BLaER1 treated with 17β-estradiol and CSF1 and Interleukin-3, amounts not matched to agents 10 nM and 100 nM (cell line): Measurements from ENCODE around the gene LRRC23.

ENCODE experiments used
- H3K27ac ChIP-seq, 11 experiments: shearing (Covaris generic); formaldehyde crosslinking; 2 replicates each; pipeline ENCODE4 v1.8.1; 2022
- H3K27me3 ChIP-seq, 11 experiments: shearing (Covaris generic); formaldehyde crosslinking; 2 replicates each; pipeline ENCODE4 v1.8.1; 2022
- H3K36me3 ChIP-seq, 11 experiments: shearing (Covaris generic); formaldehyde crosslinking; 2 replicates each; pipeline ENCODE4 v1.8.1; 2022
- H3K4me1 ChIP-seq, 10 experiments: shearing (Covaris generic); formaldehyde crosslinking; 2 replicates each; pipeline ENCODE4 v1.8.1; 2022
- H3K4me2 ChIP-seq, 11 experiments: shearing (Covaris generic); formaldehyde crosslinking; 2 replicates each; pipeline ENCODE4 v1.8.1; 2022
- H3K4me3 ChIP-seq, 10 experiments: shearing (Covaris generic); formaldehyde crosslinking; 2 replicates each; pipeline ENCODE4 v1.8.1; 2022
- H3K9ac ChIP-seq, 11 experiments: shearing (Covaris generic); formaldehyde crosslinking; 2 replicates each; pipeline ENCODE4 v1.8.1; 2022
- H3K9me3 ChIP-seq, 11 experiments: shearing (Covaris generic); formaldehyde crosslinking; replicated peaks in 1 of 11; 2 replicates each; pipeline ENCODE4 v1.8.1; 2022
- H4K20me1 ChIP-seq, 11 experiments: shearing (Covaris generic); formaldehyde crosslinking; 2 replicates each; pipeline ENCODE4 v1.8.1; 2022
- Cebpa-rat ChIP-seq, 11 experiments: shearing (Covaris generic); IDR thresholded peaks; 2 replicates each; pipeline ENCODE4 v1.8.1; 2022

The LRRC23 gene

GRCh38 chr12:6909421-6910145 lies 5.0 kb downstream of the LRRC23 start:
- no peak for TF ChIP-seq Cebpa-rat (IDR thresholded peaks at IDR 0.05)
- H3K4me3 ChIP-seq: no peak overlapping the region
- H3K27ac ChIP-seq: no peak overlapping the region
- peaks cover 32 to 45% (median 40%) of the 10 kb centered on the region in 11 experiments for H3K27me3 ChIP-seq
- peaks cover 8 to 22% (median 18%) of the 10 kb centered on the region in 10 experiments for H3K4me1 ChIP-seq
- no peaks in the 10 kb centered on the region for H4K20me1 ChIP-seq
- H3K36me3 ChIP-seq: peaks cover 0 to 21% (median 5%) of the 10 kb centered on the region in 11 experiments; a peak in 7 of 22 replicates
- no peak overlapping the region for H3K9ac ChIP-seq
- H3K4me2 ChIP-seq: no peak overlapping the region
- no peaks in the 10 kb centered on the region for H3K9me3 ChIP-seq

DNA sequence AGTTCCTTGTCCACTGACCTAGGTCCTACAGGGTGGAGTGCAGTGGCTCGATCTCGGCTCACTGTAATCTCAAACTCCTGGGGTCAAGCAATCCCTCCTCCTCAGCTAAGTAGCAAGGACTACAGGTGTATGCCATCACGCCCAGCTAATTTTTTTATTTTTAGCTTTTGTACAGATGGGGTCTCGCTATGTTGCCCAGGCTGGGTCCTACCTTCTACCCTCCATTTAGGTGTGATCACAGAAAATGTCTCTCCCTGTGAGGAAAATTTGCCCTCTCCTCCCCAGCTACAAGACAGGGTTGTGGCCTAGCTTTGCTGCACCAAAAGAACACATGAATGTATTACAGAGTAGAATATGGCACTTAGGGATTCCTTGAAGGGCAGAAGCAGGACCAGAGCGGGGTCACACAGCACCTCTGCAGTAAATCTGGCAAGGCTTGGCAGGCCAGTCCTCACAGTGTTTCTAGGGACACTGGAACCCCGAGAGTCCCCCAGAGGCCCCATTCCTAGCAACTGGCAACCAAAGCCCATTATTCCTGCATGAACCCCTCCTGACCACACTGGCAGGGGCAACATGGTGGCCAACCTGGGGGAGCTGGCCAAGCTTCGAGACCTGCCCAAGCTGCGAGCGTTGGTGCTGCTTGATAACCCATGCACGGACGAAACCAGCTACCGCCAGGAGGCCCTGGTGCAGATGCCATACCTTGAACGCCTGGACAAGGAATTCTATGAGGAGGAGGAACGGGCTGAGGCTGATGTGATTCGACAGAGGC lies 7.7 kb downstream of the LRRC23 start:
- Histone ChIP-seq H3K4me1 (peaks cover 10 to 27% (median 20%) of the 10 kb centered on the region in 10 experiments), H3K36me3 (peaks cover 0 to 18% (median 0%) of the 10 kb centered on the region in 11 experiments; a peak in 8 of 22 replicates), H4K20me1 (peaks cover 0 to 16% (median 3%) of the 10 kb centered on the region in 11 experiments; a peak in 8 of 22 replicates), H3K9me3 (no peaks in the 10 kb centered on the region), H3K27me3 (peaks cover 53 to 72% (median 67%) of the 10 kb centered on the region in 11 experiments), H3K4me3 (no peak overlapping the region), H3K9ac (no peak overlapping the region), H3K4me2 (no peak overlapping the region), H3K27ac (no peak overlapping the region)
- TF ChIP-seq Cebpa-rat (IDR thresholded peaks at IDR 0.05): no peak

DNA sequence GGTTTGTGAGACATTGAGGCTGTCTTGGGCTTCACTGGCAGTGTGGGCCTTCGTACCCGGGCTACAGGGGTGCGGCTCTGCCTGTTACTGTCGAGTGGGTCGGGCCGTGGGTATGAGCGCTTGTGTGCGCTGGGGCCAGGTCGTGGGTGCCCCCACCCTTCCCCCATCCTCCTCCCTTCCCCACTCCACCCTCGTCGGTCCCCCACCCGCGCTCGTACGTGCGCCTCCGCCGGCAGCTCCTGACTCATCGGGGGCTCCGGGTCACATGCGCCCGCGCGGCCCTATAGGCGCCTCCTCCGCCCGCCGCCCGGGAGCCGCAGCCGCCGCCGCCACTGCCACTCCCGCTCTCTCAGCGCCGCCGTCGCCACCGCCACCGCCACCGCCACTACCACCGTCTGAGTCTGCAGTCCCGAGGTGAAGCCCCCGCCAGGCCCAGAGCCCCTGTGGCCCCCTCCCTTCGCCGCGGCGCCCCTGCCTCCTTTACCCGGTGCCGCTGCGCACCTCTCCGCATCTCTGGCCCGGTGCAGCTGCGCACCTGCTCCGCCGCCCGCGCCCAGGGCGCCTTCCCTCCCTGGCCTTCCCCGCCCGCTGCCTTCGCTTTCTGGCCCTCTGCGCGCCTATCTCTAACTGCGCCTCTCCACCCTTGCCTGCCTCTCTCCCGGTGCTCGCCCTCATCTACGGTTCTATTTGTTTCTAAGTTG lies 9.8 kb downstream of the LRRC23 start, which contains the start of gene ENO2:
ENO2 (plus strand) TSS at position 335 of the 701 bp plus-strand sequence. CDS start 1,253 bp downstream, outside the sequence.
- peaks cover 53 to 75% (median 68%) of the 10 kb centered on the region in 11 experiments for H3K27me3 ChIP-seq

GRCh38 chr12:6914947-6915788 lies 10.5 kb downstream of the LRRC23 start:
- H3K4me1 ChIP-seq: peaks cover 16 to 41% (median 28%) of the 10 kb centered on the region in 10 experiments
- no peak for TF ChIP-seq Cebpa-rat (IDR thresholded peaks at IDR 0.05)
- H4K20me1 ChIP-seq: peaks cover 0 to 16% (median 3%) of the 10 kb centered on the region in 11 experiments; a peak in 8 of 22 replicates
- no peaks in the 10 kb centered on the region for H3K9me3 ChIP-seq
- peak overlapping the region; percentile 61 to 76 (median 68) for H3K4me3 ChIP-seq
- H3K27me3 ChIP-seq: peaks cover 53 to 75% (median 68%) of the 10 kb centered on the region in 11 experiments
- H3K4me2 ChIP-seq: peak overlapping the region; percentile 91 to 98 (median 93)
- peaks cover 0 to 18% (median 0%) of the 10 kb centered on the region in 11 experiments; a peak in 4 of 22 replicates for H3K36me3 ChIP-seq
- peak overlapping the region in 2 of 11 experiments; percentile 40 to 46; a peak in 2 of 22 replicates for H3K27ac ChIP-seq
- H3K9ac ChIP-seq: peak overlapping the region in 9 of 11 experiments; percentile 59 to 80 (median 63); a peak in 18 of 22 replicates

More for the DNA sequence above, 9.8 kb downstream of the LRRC23 start, which contains the start of gene ENO2:
- Histone ChIP-seq H3K9me3 (no peaks in the 10 kb centered on the region), H3K27ac (peak within 1 kb of the TSS in 4 of 11 experiments; percentile 17 to 46 (median 38); a peak in 8 of 22 replicates), H3K4me2 (peak within 1 kb of the TSS; percentile 91 to 98 (median 93)), H3K4me1 (peaks cover 11 to 33% (median 21%) of the 10 kb centered on the region in 10 experiments), H3K36me3 (peaks cover 0 to 18% (median 0%) of the 10 kb centered on the region in 11 experiments; a peak in 4 of 22 replicates), H3K4me3 (peak within 1 kb of the TSS; percentile 61 to 76 (median 68)), H4K20me1 (peaks cover 0 to 16% (median 3%) of the 10 kb centered on the region in 11 experiments; a peak in 8 of 22 replicates), H3K9ac (peak within 1 kb of the TSS; percentile 36 to 80 (median 63); a peak in 21 of 22 replicates)
- TF ChIP-seq Cebpa-rat (IDR thresholded peaks at IDR 0.05): no peak

GRCh38 chr12:6915789-6916285 lies 11.2 kb downstream of the LRRC23 start:
- Histone ChIP-seq H3K36me3 (peaks cover 0 to 21% (median 0%) of the 10 kb centered on the region in 11 experiments; a peak in 4 of 22 replicates), H3K4me1 (peaks cover 16 to 41% (median 29%) of the 10 kb centered on the region in 10 experiments), H4K20me1 (peaks cover 0 to 16% (median 3%) of the 10 kb centered on the region in 11 experiments; a peak in 8 of 22 replicates), H3K9me3 (no peaks in the 10 kb centered on the region), H3K9ac (no peak overlapping the region), H3K4me2 (peak overlapping the region in 5 of 11 experiments; percentile 18 to 98 (median 92); a peak in 8 of 22 replicates), H3K27me3 (peaks cover 51 to 74% (median 65%) of the 10 kb centered on the region in 11 experiments), H3K4me3 (peak overlapping the region in 1 of 10 experiments; percentile 36; a peak in 1 of 20 replicates), H3K27ac (no peak overlapping the region)
- no peak for TF ChIP-seq Cebpa-rat (IDR thresholded peaks at IDR 0.05)

DNA sequence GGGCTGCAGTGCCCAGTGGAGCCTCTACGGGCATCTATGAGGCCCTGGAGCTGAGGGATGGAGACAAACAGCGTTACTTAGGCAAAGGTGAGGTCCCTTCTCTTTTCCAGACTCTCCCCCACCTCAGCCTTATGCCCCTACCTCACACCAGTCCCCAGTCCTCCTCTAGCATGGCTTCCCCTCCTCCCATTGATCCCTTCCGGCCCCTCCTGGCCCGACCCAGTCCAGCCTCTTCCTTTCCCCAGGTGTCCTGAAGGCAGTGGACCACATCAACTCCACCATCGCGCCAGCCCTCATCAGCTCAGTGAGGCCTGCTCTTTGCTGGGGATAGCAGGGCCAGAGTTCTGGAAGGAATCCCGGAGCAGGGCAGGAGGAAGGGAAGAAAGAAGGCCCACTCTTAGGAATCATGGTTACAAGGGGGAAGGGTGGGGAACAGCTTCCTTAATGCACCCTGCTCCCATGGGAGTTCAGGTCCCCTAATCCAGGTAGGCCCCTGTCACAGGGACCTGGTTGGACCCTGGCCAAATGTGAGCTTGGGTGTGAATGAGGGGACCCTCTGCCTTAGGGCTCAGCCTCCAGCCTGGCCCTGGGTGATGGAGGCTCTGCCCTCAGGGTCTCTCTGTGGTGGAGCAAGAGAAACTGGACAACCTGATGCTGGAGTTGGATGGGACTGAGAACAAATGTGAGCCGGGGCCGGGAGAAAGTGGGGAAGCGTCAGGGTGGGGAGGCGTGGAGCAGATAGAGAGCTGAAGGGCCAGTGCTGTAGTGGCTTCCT lies 12.0 kb downstream of the LRRC23 start:
- no peak for TF ChIP-seq Cebpa-rat (IDR thresholded peaks at IDR 0.05)
- Histone ChIP-seq H3K4me1 (peaks cover 20 to 47% (median 35%) of the 10 kb centered on the region in 10 experiments), H3K27me3 (peaks cover 43 to 67% (median 57%) of the 10 kb centered on the region in 11 experiments), H3K36me3 (peaks cover 0 to 29% (median 0%) of the 10 kb centered on the region in 11 experiments; a peak in 4 of 22 replicates), H3K4me2 (peak overlapping the region in 2 of 11 experiments; percentile 51 to 98; a peak in 2 of 22 replicates), H3K9me3 (no peaks in the 10 kb centered on the region), H3K4me3 (peak overlapping the region in 1 of 10 experiments; percentile 36; a peak in 1 of 20 replicates), H4K20me1 (peaks cover 0 to 16% (median 3%) of the 10 kb centered on the region in 11 experiments; a peak in 8 of 22 replicates), H3K27ac (no peak overlapping the region), H3K9ac (no peak overlapping the region)
